HG02678 (cell line): ENCODE data around the gene PIK3AP1.
A peak's percentile ranks its signal among the peaks of the same experiment; 100 is the strongest.

Source experiments
- ATAC-seq: cut with Tn5 transposase; IDR thresholded peaks from one replicate; pipeline ENCODE4 v1.9.1; 2021; ENCODE audit warnings: mild to moderate bottlenecking, moderate library complexity; ENCODE audit not compliant: unreplicated experiment

The PIK3AP1 gene

DNA sequence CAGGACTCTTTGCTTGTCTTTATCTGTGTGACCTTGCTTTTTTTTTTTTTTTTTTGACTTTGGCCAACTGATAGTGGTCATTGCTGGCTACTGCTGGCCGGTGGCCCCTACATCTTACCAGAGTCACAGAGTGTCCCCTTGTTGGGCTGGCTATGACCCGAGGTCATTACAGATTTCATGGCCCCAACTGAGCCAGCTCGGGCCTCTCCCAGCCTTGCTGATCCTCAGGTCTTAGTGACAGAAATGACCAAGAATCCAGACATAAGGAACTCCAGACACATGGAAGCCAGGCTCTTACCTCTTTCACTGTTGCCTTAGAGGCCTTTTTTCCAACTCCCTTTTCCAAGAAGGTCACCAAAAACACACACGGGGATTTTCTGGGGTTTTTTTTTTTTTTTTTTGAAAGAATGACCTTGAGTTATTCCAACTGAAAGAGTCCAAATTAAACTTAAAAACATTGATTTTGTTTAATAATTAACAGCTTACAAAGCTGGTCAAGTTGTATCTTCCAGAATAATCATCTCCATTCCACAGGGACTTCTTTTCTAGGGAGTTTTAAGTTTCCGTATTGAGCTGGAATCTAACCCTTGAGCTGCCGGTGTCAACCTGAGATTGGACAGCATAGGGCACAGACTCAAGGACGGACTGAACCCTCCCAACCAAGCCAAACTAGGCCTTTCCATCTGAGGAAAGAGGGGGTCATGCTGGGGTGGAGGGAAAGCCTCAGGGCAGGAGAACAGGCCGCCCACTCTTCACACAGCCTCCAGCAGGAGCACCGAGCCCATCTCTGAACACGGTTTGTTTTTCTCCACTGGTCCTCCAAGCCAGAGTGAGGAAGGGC, 43.8 kb downstream of the PIK3AP1 start:
- no peak for ATAC-seq

GRCh38 chr10:96675846-96676245, 44.5 kb downstream of the PIK3AP1 start:
- ATAC-seq, result no peak

DNA sequence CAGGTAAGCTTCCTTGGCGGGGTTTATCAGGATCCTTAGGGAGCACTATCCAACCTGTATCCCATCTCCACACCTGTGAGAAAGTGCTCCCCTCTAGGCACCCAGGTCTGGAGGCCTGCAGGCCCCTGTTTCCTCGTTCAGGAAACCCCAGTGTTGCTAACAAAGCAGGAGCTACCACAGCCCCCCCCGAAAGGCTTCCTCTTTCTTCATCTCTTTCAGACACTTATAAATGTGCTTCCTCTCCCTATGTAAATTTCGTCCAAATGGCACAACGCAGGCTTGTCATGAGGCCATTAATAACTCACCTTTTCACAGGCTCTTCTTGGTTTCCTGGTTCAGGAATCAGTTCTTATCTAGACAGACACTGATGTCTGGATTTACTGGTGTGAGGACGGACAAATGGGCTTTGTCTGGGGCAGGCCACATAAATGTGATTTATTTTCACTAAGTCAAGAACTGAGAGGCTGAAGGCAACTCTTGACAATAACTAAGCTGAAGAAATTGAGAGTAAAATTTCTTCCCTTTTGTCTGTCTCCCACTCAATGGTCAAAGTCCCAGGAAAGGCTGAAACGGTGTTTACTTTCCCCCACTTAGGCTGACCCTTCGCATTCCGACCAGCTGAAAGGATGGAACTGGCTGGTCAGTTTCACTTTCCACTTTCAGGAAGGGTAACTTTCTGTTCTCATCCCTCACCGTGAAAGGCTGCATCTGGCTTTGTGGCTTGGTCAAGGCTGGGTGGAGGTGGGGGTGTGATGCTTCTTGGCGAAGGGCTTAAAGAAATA, 46.8 kb downstream of the PIK3AP1 start:
- ATAC-seq, result peak; percentile 68

DNA sequence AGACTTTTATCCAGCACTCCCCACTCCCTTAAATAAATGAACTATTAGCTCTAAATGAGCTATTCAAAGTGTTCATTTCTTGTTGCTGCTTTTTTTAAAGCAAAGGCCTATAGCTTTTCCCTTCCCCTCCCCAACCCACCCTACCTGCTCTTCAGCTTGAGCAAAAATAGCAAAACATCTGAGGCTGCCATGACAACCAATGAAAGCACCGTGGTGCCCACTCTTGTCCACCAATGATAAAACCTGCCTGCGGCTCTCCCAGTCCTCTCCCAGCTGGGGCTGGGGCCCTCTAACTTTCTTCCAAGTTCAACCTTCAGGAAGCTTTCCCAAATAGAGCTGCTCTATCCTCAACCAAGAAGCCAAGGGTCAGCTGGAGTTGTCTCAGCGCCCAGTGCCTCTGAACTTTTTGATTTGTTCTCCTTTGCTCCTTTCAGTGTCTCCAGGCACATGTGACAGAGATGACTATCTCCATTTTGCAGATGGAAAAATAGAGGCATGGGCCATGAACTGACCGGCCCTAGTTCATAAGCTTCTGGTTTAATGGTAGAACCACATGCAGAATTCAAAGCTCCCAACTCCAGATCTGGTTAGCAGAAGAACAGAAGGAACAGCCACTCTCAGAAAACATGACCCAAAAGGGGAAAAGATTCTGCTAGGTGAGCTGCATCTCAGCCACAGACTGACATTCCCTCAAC, 47.7 kb downstream of the PIK3AP1 start:
- no peak for ATAC-seq

DNA sequence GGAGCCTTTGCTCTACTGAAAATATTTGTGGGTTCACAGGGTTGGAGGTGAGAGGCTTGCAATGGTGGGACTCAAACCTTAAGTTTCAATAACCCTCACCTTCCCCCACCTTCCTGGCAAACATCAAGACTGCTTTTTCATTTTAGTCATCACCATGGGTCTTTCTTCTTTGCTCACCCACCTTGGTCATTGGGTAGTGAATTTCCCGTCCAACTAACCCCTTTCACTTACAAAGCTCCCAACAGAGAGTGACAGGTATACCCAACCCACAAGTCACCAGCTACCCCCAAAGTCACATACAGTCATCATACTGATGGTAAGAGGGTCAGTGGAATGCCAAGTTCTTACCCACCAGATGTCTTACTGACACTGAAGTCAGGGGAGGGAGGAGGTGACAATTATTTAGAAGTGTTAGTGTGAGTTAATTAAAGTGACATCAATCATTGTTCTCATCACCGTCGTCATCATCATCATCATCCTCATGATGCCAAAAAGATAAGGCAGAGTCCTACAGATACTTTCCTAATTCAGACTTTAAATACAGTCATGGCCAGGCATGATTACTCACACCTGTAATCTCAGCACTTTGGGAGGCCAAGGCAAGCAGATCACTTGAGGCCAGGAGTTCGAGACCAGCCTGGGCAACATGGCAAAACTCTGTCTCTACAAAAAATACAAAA, 49.0 kb downstream of the PIK3AP1 start:
- ATAC-seq, result no peak

GRCh38 chr10:96670786-96671185, 49.5 kb downstream of the PIK3AP1 start:
- ATAC-seq, result no peak

DNA sequence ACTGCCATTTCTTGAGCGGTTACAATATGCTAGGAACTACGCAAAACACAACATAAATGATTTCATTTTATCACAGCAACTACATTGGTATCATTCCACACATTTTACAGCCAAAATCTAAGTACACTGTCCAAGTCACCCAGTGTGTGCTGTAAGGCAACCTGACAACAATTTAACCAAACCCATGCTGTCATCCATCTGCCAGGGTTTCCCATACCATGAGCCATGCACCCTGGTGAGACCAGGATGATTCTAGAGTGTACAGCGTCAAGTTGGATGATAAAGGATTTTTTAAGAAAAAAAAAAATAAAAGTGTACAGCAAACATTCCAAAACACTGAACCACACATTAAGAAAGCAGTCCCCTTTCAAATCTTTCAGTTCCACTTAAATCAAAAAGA, 52.9 kb downstream of the PIK3AP1 start:
- ATAC-seq, result no peak

- peak; percentile 82 for ATAC-seq
These were observed 53.6 kb downstream of the PIK3AP1 start for GRCh38 chr10:96666741-96667140.

GRCh38 chr10:96665306-96665705, 55.0 kb downstream of the PIK3AP1 start:
- ATAC-seq, result no peak

DNA sequence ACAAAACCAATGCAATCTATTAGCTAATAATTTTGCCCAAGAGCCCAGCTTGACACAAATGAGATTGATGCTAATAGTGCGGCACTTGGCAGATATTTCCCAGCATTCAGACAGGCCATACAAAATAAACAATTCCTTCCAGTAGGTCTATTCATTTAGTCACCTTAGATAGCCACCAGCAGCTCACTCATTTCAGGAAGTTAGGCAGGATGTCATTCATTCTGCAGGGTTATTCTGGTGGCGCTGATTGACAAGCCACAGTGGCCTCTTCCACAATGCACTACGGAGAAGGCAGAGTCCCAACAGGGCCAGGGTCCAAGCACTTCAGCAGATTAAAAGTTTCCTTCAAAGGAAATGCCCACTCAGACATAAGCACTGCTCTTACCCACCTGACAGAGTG, 55.8 kb downstream of the PIK3AP1 start:
- ATAC-seq, result peak; percentile 44

GRCh38 chr10:96663797-96664196, 56.5 kb downstream of the PIK3AP1 start:
- ATAC-seq, result no peak

DNA sequence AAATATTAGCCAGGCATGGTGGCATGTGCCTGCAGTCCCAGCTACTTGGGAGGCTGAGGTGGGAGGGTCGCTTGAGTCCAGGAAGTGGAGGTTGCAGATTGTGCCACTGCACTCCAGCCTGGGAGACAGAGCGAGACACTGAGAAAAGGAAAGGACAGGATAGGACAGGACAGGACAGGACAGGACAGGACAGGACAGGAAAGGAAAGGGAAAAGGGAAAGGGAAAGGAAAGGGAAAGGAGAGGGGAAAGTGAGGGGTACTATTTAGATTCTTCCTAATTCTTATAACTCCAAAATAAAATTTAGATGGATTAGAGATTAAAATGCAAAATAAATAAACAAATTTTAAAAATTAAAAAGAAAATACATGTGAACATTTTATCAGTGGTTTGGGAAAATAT, 58.7 kb downstream of the PIK3AP1 start:
- ATAC-seq, result no peak

GRCh38 chr10:96660297-96660696, 60.0 kb downstream of the PIK3AP1 start:
- ATAC-seq, result no peak

DNA sequence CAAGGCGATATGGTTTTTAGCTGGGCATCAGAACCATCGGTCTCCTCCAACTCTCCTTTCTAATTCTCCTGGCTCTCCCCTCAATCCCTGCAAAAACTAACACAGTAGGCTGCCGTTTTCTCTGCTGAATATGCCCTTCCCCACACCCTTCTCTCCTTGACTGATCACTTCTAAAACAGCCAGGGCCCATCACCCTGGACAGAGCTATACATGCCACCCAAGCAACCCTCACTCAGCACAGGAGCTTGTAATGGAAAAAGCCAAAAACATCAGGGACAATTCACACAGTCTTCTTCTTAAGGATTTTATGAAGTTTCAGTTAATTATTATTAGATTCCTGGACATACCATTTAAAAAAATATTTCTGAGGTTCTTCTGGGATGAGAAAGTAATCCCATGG, 61.5 kb downstream of the PIK3AP1 start:
- no peak for ATAC-seq

GRCh38 chr10:96657385-96657784, 62.9 kb downstream of the PIK3AP1 start:
- no peak for ATAC-seq

DNA sequence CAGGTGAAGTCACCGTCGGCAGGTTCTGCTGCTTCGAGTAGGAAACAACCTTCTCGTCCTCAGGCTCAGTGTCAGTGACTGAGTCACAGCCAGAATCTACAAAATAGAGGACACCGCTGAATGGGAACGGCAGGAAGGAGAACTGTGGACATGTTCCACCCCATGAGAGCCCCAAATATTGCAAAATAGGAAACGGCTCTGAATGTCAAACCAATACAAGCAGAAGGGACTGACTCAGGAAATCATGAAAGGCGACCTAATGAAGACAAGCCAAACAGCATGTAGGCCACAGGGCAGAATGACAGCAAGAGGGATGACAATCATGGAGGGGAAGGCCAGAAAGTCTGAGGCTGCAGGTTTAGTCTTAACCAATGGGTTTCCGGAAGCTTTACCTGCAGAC, 63.5 kb downstream of the PIK3AP1 start:
- ATAC-seq, result no peak

DNA sequence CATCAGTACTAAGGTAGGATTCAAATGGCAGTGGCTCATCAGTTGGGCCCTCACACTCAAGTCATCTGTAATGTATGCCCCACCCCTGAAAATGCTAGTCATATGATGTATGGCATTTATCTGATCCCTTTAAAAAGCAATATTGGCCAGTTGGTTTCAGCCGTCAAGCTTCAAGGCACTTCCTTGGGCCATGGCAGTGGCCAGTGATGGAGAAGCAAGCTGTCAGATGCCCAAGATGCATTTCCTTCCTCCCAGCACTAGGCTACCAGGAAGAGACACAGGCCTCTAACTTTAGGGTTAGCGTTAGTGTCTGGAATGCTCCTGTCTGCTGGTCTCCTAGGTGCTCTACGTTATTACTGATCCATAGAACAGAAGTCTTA, 64.1 kb downstream of the PIK3AP1 start:
- ATAC-seq, result no peak

GRCh38 chr10:96655461-96656197, 64.7 kb downstream of the PIK3AP1 start:
- ATAC-seq, result no peak

GRCh38 chr10:96651998-96652431, 68.3 kb downstream of the PIK3AP1 start:
- peak; percentile 74 for ATAC-seq

DNA sequence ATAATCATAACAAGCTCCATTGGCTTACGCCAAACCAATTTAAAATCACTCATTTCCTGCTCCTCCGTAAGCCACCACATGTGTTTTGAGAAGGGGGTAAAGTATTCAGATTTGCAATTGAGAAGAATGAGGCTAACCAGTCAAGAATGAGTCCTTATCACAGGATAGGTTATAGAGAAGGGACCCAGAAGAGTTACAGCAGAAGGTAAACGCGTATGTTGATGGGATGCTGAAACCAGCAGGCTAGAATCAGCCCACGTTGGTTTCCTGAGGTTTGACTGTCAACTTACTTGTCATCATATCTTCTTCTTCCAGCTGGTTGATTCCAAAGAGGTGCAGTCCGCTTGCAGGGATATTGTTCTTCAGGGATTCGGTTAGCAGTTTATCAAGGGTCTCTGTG, 69.4 kb downstream of the PIK3AP1 start:
- no peak for ATAC-seq
